Prostate gland (tissue), 2 donors: ENCODE measurements around the gene TRAF3IP1.
"Not testable (repeated sequence)": the region's sequence is repeated elsewhere in the genome, so short reads cannot be mapped to it uniquely, and the experiment has no call there.

Experiments used
- POLR2A ChIP-seq: fragments of 450-650 bp; IDR thresholded peaks from one replicate; pipeline ENCODE4 v1.6.1; 2016; ENCODE audit warnings: antibody characterized with exemption, mild to moderate bottlenecking
- POLR2AphosphoS5 ChIP-seq: sonication (generic); formaldehyde crosslinking; IDR thresholded peaks from one replicate; pipeline ENCODE4 v1.6.1; 2017; ENCODE audit warnings: antibody characterized with exemption
- TF ChIP-seq, protein P1 (sequence below), 4 experiments: fragments of 200-600 bp in 2 of 4; fragments of 450-650 bp in 2 of 4; sonication (generic) in 2 of 4; IDR thresholded peaks; 1 replicate in 3 of 4; 2 replicates in 1 of 4; pipeline ENCODE4 v1.5.1; 2016 to 2019; ENCODE audit warnings: antibody characterized with exemption in 4 of 4, mild to moderate bottlenecking in 2 of 4, moderate library complexity in 2 of 4

DNA sequence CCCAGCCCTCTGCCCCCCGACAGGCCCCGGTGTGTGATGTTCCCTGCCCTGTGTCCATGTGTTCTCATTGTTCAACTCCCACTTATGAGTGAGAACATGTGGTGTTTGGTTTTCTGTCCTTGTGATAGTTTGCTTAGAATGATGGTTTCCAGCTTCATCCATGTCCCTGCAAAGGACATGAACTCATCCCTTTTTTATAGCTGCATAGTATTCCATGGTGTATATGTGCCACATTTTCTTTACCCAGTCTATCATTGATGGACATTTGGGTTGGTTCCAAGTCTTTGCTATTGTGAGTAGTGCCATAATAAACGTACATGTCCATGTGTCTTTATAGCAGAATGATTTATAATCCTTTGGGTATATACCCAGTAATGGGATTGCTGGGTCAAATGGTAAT is 52.0 kb downstream of the TRAF3IP1 start:
- TF ChIP-seq, protein P1, sequence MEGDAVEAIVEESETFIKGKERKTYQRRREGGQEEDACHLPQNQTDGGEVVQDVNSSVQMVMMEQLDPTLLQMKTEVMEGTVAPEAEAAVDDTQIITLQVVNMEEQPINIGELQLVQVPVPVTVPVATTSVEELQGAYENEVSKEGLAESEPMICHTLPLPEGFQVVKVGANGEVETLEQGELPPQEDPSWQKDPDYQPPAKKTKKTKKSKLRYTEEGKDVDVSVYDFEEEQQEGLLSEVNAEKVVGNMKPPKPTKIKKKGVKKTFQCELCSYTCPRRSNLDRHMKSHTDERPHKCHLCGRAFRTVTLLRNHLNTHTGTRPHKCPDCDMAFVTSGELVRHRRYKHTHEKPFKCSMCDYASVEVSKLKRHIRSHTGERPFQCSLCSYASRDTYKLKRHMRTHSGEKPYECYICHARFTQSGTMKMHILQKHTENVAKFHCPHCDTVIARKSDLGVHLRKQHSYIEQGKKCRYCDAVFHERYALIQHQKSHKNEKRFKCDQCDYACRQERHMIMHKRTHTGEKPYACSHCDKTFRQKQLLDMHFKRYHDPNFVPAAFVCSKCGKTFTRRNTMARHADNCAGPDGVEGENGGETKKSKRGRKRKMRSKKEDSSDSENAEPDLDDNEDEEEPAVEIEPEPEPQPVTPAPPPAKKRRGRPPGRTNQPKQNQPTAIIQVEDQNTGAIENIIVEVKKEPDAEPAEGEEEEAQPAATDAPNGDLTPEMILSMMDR (IDR thresholded peaks at IDR 0.05) = not testable (repeated sequence)
- not testable (repeated sequence) for TF ChIP-seq POLR2A, POLR2AphosphoS5
